HepG2 (cell line): ENCODE results near the gene TRAF3. TPM values are rescaled to one million over a fixed set of nuclear protein-coding genes. Genes with fewer than 3 reads are reported as not detected.

Experiments
- BCL6 ChIP-seq: IDR thresholded peaks from 2 replicates; pipeline ENCODE4 v1.6.1; 2016; ENCODE audit warnings: missing genetic modification reagents, missing compliant biosample characterization
- KDM5B ChIP-seq: sonication (generic); formaldehyde crosslinking; IDR thresholded peaks from 2 replicates; pipeline ENCODE4 v1.4.0; 2020; ENCODE audit warnings: missing genetic modification reagents, mild to moderate bottlenecking, borderline replicate concordance
- KLF16 ChIP-seq, 2 experiments: sonication (generic) in 1 of 2; formaldehyde crosslinking in 1 of 2; IDR thresholded peaks; 2 replicates each; pipeline versions ENCODE4 v1.6.1 to v1.8.0; 2016 to 2023; ENCODE audit warnings: missing genetic modification reagents in 2 of 2, missing compliant biosample characterization in 1 of 2
- MXI1 ChIP-seq: IDR thresholded peaks from 3 replicates; pipeline ENCODE4 v1.6.1; 2012; ENCODE audit warnings: low read depth, low read length, inconsistent platforms, borderline replicate concordance
- POLR2A ChIP-seq, 2 experiments: IDR thresholded peaks; 2 replicates each; pipeline ENCODE4 v1.6.1; 2011; ENCODE audit warnings: low read depth in 2 of 2, low read length in 2 of 2, mild to moderate bottlenecking in 1 of 2, moderate library complexity in 1 of 2; ENCODE audit not compliant: insufficient read depth in 1 of 2
- RAD21 ChIP-seq: fragments of 450-650 bp; formaldehyde crosslinking; IDR thresholded peaks from 2 replicates; pipeline ENCODE4 v1.5.0; 2020; ENCODE audit warnings: mild to moderate bottlenecking
- RARG ChIP-seq: sonication (generic); formaldehyde crosslinking; IDR thresholded peaks from 2 replicates; pipeline ENCODE4 v1.4.0; 2020; ENCODE audit warnings: low read depth, mild to moderate bottlenecking, missing genetic modification reagents
- RFX3 ChIP-seq: IDR thresholded peaks from 2 replicates; pipeline ENCODE4 v1.6.1; 2016; ENCODE audit warnings: missing biosample characterization, missing genetic modification reagents
- TOPORS ChIP-seq: sonication (generic); formaldehyde crosslinking; IDR thresholded peaks from 2 replicates; pipeline ENCODE4 v1.8.0; 2023; ENCODE audit warnings: mild to moderate bottlenecking, missing genetic modification reagents
- XRCC5 ChIP-seq: fragments of 200-400 bp; formaldehyde crosslinking; optimal IDR thresholded peaks from 2 replicates; pipeline ENCODE3; 2017; ENCODE audit warnings: mild to moderate bottlenecking, low read length
- ZFP36L1 ChIP-seq: sonication (generic); formaldehyde crosslinking; IDR thresholded peaks from 2 replicates; pipeline ENCODE4 v1.8.0; 2022; ENCODE audit warnings: mild to moderate bottlenecking, missing genetic modification reagents, moderate library complexity
- ZFP36L2 ChIP-seq: sonication (generic); formaldehyde crosslinking; IDR thresholded peaks from 2 replicates; pipeline ENCODE4 v1.4.0; 2020; ENCODE audit warnings: missing genetic modification reagents
- ZNF136 ChIP-seq: sonication (generic); formaldehyde crosslinking; IDR thresholded peaks from 2 replicates; pipeline ENCODE4 v1.8.1; 2022; ENCODE audit warnings: low read depth, mild to moderate bottlenecking, moderate library complexity, missing genetic modification reagents
- ZNF572 ChIP-seq: sonication (generic); formaldehyde crosslinking; IDR thresholded peaks from 2 replicates; pipeline ENCODE4 v1.5.1; 2020; ENCODE audit warnings: mild to moderate bottlenecking, missing genetic modification reagents
- ZNF674 ChIP-seq: sonication (generic); formaldehyde crosslinking; IDR thresholded peaks from 2 replicates; pipeline ENCODE4 v1.5.0; 2020; ENCODE audit warnings: low read depth, mild to moderate bottlenecking, missing genetic modification reagents
- polyA plus RNA-seq, 8 experiments: library from polyadenylated mRNA; depleted of rRNA in 3 of 8; stranded (reverse) in 7 of 8; unstranded in 1 of 8; fragments of >200 nt; fragmentation: Illumina TruSeq in 4 of 8; extraction: Trizol in 4 of 8; gene quantifications; 2 replicates each; pipeline versions ENCODE4 v1.2.1 to v1.2.3, GENCODE V29; 2011 to 2016; ENCODE audit warnings: low read depth in 4 of 8, missing spikeins in 1 of 8, mixed read lengths in 1 of 8; ENCODE audit not compliant: insufficient read depth in 1 of 8
- total RNA-seq, 5 experiments: library from RNA; depleted of rRNA; stranded (reverse); fragments of >200 nt; fragmentation: Illumina TruSeq; extraction: Trizol; gene quantifications; 2 replicates each; pipeline ENCODE4 v1.2.3, GENCODE V29; 2016; ENCODE audit warnings: low read depth in 1 of 5
- TF ChIP-seq, protein P1 (sequence below), 2 experiments: sonication (generic) in 1 of 2; formaldehyde crosslinking in 1 of 2; IDR thresholded peaks; 2 replicates each; pipeline versions ENCODE4 v1.4.0 to v1.6.1; 2018 to 2020; ENCODE audit warnings: missing genetic modification reagents in 2 of 2, borderline replicate concordance in 1 of 2, low read depth in 1 of 2, mild to moderate bottlenecking in 1 of 2, missing biosample characterization in 1 of 2
- TF ChIP-seq, protein P2 (sequence below): sonication (generic); formaldehyde crosslinking; IDR thresholded peaks from 2 replicates; pipeline ENCODE4 v1.4.0; 2020; ENCODE audit warnings: missing genetic modification reagents
- TF ChIP-seq, protein P3 (sequence below): sonication (generic); formaldehyde crosslinking; IDR thresholded peaks from 2 replicates; pipeline ENCODE4 v1.5.1; 2020; ENCODE audit warnings: mild to moderate bottlenecking, moderate library complexity, missing genetic modification reagents
- TF ChIP-seq, protein P4 (sequence below): IDR thresholded peaks from 2 replicates; pipeline ENCODE4 v1.6.1; 2016; ENCODE audit warnings: low read depth, control low read depth

The TRAF3 gene
- total and polyA plus RNA-seq, 2 of the 13 experiments (the other 11 are each of a cell fraction or from before 2014, with no cell fraction given): 6.9 to 12.2 TPM

DNA sequence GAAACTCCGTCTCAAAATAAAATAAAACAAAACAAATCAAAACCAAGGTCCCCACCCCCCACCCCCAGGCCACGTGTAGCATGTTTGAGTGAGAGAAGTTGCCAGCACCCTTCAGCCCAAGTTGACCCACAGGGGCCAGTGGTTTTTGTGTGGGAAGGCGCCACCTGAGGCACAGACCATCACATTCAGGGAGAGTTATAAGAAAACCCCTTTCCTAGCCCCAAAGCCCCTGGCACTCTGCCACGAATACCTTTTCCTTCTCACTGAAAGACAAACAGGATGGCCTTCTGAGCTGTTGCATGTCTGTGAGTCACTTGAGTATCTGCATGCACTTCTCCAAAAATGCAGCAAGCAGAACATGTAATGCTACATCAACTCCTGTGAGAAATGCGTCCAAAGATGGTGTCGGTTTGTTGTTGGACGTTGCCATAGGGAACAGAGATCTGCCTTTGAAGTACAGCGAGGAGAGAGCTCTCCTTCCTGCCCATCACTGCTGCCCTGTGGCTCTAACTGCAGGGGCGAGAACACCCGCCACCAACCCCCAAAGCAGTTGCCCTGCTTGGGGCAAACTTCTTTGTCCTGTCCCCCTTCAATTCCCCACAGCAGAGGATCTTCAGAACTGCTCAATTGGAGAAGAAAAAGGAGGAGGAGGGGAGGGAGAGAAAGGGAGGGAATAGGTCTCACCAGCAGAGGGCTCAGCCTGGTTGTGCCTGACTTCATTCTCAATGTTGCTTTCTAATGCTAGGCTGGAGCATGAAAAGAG lies 2.7 kb upstream of the TRAF3 start (continued):
- TF ChIP-seq, protein P1, sequence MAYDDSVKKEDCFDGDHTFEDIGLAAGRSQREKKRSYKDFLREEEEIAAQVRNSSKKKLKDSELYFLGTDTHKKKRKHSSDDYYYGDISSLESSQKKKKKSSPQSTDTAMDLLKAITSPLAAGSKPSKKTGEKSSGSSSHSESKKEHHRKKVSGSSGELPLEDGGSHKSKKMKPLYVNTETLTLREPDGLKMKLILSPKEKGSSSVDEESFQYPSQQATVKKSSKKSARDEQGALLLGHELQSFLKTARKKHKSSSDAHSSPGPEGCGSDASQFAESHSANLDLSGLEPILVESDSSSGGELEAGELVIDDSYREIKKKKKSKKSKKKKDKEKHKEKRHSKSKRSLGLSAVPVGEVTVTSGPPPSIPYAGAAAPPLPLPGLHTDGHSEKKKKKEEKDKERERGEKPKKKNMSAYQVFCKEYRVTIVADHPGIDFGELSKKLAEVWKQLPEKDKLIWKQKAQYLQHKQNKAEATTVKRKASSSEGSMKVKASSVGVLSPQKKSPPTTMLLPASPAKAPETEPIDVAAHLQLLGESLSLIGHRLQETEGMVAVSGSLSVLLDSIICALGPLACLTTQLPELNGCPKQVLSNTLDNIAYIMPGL (CRISPR knock-in tag; IDR thresholded peaks at IDR 0.05; ENCODE audit: borderline replicate concordance in 1 of 2, low read depth in 1 of 2): peak in 1 of 2 experiments; percentile 31; a peak in 1 of 4 replicates
- TF ChIP-seq ZFP36L2 (no peak), KLF16 (CRISPR knock-in tag; IDR thresholded peaks at IDR 0.05) (no peak), RAD21 (CRISPR knock-in tag) (peak; percentile 21; the same call in 1 of the 2 replicates), ZNF674 (CRISPR knock-in tag) (no peak), BCL6 (CRISPR knock-in tag) (peak; percentile 49), RARG (CRISPR knock-in tag) (no peak), POLR2A (IDR thresholded peaks at IDR 0.05; ENCODE audit: insufficient read depth in 1 of 2, low read depth in 2 of 2, low read length in 2 of 2) (0 out of 4 replicates have a peak, but pooled peaks of 1 of the 2 experiments have one; percentile 36), TOPORS (no peak), ZNF136 (no peak), RFX3 (CRISPR knock-in tag) (peak; percentile 79), ZFP36L1 (CRISPR knock-in tag) (0 out of 2 replicates have a peak, but pooled peaks have one; percentile 38), MXI1 (peak; percentile 47; the same call in 2 of the 3 replicates), KDM5B (CRISPR knock-in tag) (no peak), XRCC5 (peak; percentile 69), ZNF572 (CRISPR knock-in tag) (0 out of 2 replicates have a peak, but pooled peaks have one; percentile 62)
- TF ChIP-seq, protein P2, sequence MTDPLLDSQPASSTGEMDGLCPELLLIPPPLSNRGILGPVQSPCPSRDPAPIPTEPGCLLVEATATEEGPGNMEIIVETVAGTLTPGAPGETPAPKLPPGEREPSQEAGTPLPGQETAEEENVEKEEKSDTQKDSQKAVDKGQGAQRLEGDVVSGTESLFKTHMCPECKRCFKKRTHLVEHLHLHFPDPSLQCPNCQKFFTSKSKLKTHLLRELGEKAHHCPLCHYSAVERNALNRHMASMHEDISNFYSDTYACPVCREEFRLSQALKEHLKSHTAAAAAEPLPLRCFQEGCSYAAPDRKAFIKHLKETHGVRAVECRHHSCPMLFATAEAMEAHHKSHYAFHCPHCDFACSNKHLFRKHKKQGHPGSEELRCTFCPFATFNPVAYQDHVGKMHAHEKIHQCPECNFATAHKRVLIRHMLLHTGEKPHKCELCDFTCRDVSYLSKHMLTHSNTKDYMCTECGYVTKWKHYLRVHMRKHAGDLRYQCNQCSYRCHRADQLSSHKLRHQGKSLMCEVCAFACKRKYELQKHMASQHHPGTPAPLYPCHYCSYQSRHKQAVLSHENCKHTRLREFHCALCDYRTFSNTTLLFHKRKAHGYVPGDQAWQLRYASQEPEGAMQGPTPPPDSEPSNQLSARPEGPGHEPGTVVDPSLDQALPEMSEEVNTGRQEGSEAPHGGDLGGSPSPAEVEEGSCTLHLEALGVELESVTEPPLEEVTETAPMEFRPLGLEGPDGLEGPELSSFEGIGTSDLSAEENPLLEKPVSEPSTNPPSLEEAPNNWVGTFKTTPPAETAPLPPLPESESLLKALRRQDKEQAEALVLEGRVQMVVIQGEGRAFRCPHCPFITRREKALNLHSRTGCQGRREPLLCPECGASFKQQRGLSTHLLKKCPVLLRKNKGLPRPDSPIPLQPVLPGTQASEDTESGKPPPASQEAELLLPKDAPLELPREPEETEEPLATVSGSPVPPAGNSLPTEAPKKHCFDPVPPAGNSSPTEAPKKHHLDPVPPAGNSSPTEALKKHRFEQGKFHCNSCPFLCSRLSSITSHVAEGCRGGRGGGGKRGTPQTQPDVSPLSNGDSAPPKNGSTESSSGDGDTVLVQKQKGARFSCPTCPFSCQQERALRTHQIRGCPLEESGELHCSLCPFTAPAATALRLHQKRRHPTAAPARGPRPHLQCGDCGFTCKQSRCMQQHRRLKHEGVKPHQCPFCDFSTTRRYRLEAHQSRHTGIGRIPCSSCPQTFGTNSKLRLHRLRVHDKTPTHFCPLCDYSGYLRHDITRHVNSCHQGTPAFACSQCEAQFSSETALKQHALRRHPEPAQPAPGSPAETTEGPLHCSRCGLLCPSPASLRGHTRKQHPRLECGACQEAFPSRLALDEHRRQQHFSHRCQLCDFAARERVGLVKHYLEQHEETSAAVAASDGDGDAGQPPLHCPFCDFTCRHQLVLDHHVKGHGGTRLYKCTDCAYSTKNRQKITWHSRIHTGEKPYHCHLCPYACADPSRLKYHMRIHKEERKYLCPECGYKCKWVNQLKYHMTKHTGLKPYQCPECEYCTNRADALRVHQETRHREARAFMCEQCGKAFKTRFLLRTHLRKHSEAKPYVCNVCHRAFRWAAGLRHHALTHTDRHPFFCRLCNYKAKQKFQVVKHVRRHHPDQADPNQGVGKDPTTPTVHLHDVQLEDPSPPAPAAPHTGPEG (CRISPR knock-in tag): no peak
- TF ChIP-seq, protein P3, sequence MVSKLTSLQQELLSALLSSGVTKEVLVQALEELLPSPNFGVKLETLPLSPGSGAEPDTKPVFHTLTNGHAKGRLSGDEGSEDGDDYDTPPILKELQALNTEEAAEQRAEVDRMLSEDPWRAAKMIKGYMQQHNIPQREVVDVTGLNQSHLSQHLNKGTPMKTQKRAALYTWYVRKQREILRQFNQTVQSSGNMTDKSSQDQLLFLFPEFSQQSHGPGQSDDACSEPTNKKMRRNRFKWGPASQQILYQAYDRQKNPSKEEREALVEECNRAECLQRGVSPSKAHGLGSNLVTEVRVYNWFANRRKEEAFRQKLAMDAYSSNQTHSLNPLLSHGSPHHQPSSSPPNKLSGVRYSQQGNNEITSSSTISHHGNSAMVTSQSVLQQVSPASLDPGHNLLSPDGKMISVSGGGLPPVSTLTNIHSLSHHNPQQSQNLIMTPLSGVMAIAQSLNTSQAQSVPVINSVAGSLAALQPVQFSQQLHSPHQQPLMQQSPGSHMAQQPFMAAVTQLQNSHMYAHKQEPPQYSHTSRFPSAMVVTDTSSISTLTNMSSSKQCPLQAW: peak; percentile 72
- TF ChIP-seq, protein P4, sequence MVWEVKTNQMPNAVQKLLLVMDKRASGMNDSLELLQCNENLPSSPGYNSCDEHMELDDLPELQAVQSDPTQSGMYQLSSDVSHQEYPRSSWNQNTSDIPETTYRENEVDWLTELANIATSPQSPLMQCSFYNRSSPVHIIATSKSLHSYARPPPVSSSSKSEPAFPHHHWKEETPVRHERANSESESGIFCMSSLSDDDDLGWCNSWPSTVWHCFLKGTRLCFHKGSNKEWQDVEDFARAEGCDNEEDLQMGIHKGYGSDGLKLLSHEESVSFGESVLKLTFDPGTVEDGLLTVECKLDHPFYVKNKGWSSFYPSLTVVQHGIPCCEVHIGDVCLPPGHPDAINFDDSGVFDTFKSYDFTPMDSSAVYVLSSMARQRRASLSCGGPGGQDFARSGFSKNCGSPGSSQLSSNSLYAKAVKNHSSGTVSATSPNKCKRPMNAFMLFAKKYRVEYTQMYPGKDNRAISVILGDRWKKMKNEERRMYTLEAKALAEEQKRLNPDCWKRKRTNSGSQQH (CRISPR knock-in tag): no peak
